HepG2 (cell line): ENCODE data around the gene NRSN2. TPM values are rescaled to one million over a fixed set of nuclear protein-coding genes. Genes with fewer than 3 reads are reported as not detected.

ENCODE experiments used
- CBFB ChIP-seq: sonication (generic); formaldehyde crosslinking; IDR thresholded peaks from 2 replicates; pipeline ENCODE4 v1.4.0; 2020; ENCODE audit warnings: missing genetic modification reagents
- GATAD2A ChIP-seq: IDR thresholded peaks from 2 replicates; pipeline ENCODE4 v1.6.1; 2016
- NFKB2 ChIP-seq: sonication (generic); formaldehyde crosslinking; IDR thresholded peaks from 2 replicates; pipeline ENCODE4 v1.4.0; 2020; ENCODE audit warnings: missing genetic modification reagents, borderline replicate concordance
- ZNF383 ChIP-seq: sonication (generic); formaldehyde crosslinking; IDR thresholded peaks from 2 replicates; pipeline ENCODE4 v1.4.0; 2020; ENCODE audit warnings: missing genetic modification reagents, mild to moderate bottlenecking, borderline replicate concordance
- ZNF432 ChIP-seq: sonication (generic); formaldehyde crosslinking; IDR thresholded peaks from 2 replicates; pipeline ENCODE4 v1.5.0; 2020; ENCODE audit warnings: missing genetic modification reagents, mild to moderate bottlenecking, borderline replicate concordance
- ZNF674 ChIP-seq: sonication (generic); formaldehyde crosslinking; IDR thresholded peaks from 2 replicates; pipeline ENCODE4 v1.5.0; 2020; ENCODE audit warnings: low read depth, mild to moderate bottlenecking, missing genetic modification reagents
- ZNF75D ChIP-seq: sonication (generic); formaldehyde crosslinking; IDR thresholded peaks from 2 replicates; pipeline ENCODE4 v1.8.1; 2023; ENCODE audit warnings: missing genetic modification reagents, mild to moderate bottlenecking, borderline replicate concordance
- ZNF891 ChIP-seq: sonication (generic); formaldehyde crosslinking; IDR thresholded peaks from 2 replicates; pipeline ENCODE4 v1.5.0; 2020; ENCODE audit warnings: mild to moderate bottlenecking, missing genetic modification reagents
- polyA plus RNA-seq, 8 experiments: library from polyadenylated mRNA; depleted of rRNA in 3 of 8; stranded (reverse) in 7 of 8; unstranded in 1 of 8; fragments of >200 nt; fragmentation: Illumina TruSeq in 4 of 8; extraction: Trizol in 4 of 8; gene quantifications; 2 replicates each; pipeline versions ENCODE4 v1.2.1 to v1.2.3, GENCODE V29; 2011 to 2016; ENCODE audit warnings: low read depth in 4 of 8, missing spikeins in 1 of 8, mixed read lengths in 1 of 8; ENCODE audit not compliant: insufficient read depth in 1 of 8
- total RNA-seq, 5 experiments: library from RNA; depleted of rRNA; stranded (reverse); fragments of >200 nt; fragmentation: Illumina TruSeq; extraction: Trizol; gene quantifications; 2 replicates each; pipeline ENCODE4 v1.2.3, GENCODE V29; 2016; ENCODE audit warnings: low read depth in 1 of 5
- TF ChIP-seq, protein P1 (sequence below), 2 experiments: sonication (generic) in 1 of 2; formaldehyde crosslinking in 1 of 2; IDR thresholded peaks; 2 replicates each; pipeline versions ENCODE4 v1.4.0 to v1.6.1; 2016 to 2020; ENCODE audit warnings: borderline replicate concordance in 1 of 2, low read depth in 1 of 2, mild to moderate bottlenecking in 1 of 2, missing genetic modification reagents in 1 of 2
- TF ChIP-seq, protein P2 (sequence below): sonication (generic); formaldehyde crosslinking; conservative IDR thresholded peaks from 2 replicates; pipeline ENCODE4 v1.4.0; 2020; ENCODE audit warnings: mild to moderate bottlenecking, missing genetic modification reagents, moderate library complexity
- TF ChIP-seq, protein P3 (sequence below): sonication (generic); formaldehyde crosslinking; IDR thresholded peaks from 2 replicates; pipeline ENCODE4 v1.4.0; 2020; ENCODE audit warnings: low read depth, missing genetic modification reagents
- TF ChIP-seq, protein P4 (sequence below): sonication (generic); formaldehyde crosslinking; IDR thresholded peaks from 2 replicates; pipeline ENCODE4 v1.4.0; 2020; ENCODE audit warnings: missing genetic modification reagents

The NRSN2 gene
- total and polyA plus RNA-seq, 2 of the 13 experiments (the other 11 are each of a cell fraction or from before 2014, with no cell fraction given), result 32.3 to 49.4 TPM

DNA sequence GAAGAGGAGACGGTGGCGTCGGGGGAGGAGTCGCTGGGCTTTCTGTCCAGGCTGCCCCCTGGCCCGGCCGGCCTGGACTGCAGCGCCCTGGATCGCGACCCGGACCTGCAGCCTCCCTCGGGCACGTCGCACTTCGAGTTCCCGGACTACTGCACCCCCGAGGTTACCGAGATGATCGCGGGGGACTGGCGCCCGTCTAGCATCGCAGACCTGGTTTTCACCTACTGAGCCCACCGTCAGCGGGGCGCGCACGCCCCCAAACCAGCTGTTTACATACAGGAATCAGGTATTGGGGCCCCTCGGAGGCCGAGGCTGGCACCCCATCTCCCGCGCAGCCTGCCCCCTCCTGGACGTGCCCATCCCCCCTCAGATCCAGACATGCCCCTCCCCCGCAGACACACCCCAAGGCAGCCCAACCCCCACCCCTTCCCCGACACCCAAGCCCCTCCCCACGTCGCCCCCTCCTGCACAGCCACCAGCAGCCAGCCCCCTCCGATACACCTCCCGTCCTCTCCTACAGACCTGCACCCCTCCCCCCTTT is 20.2 kb upstream of the NRSN2 start (continued):
- TF ChIP-seq, protein P1, sequence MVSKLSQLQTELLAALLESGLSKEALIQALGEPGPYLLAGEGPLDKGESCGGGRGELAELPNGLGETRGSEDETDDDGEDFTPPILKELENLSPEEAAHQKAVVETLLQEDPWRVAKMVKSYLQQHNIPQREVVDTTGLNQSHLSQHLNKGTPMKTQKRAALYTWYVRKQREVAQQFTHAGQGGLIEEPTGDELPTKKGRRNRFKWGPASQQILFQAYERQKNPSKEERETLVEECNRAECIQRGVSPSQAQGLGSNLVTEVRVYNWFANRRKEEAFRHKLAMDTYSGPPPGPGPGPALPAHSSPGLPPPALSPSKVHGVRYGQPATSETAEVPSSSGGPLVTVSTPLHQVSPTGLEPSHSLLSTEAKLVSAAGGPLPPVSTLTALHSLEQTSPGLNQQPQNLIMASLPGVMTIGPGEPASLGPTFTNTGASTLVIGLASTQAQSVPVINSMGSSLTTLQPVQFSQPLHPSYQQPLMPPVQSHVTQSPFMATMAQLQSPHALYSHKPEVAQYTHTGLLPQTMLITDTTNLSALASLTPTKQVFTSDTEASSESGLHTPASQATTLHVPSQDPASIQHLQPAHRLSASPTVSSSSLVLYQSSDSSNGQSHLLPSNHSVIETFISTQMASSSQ (IDR thresholded peaks at IDR 0.05; ENCODE audit: low read depth), result no peak
- TF ChIP-seq, protein P1 (CRISPR knock-in tag; IDR thresholded peaks at IDR 0.05; ENCODE audit: borderline replicate concordance), result no peak; the same call in none of the 2 replicates
- TF ChIP-seq, protein P2, sequence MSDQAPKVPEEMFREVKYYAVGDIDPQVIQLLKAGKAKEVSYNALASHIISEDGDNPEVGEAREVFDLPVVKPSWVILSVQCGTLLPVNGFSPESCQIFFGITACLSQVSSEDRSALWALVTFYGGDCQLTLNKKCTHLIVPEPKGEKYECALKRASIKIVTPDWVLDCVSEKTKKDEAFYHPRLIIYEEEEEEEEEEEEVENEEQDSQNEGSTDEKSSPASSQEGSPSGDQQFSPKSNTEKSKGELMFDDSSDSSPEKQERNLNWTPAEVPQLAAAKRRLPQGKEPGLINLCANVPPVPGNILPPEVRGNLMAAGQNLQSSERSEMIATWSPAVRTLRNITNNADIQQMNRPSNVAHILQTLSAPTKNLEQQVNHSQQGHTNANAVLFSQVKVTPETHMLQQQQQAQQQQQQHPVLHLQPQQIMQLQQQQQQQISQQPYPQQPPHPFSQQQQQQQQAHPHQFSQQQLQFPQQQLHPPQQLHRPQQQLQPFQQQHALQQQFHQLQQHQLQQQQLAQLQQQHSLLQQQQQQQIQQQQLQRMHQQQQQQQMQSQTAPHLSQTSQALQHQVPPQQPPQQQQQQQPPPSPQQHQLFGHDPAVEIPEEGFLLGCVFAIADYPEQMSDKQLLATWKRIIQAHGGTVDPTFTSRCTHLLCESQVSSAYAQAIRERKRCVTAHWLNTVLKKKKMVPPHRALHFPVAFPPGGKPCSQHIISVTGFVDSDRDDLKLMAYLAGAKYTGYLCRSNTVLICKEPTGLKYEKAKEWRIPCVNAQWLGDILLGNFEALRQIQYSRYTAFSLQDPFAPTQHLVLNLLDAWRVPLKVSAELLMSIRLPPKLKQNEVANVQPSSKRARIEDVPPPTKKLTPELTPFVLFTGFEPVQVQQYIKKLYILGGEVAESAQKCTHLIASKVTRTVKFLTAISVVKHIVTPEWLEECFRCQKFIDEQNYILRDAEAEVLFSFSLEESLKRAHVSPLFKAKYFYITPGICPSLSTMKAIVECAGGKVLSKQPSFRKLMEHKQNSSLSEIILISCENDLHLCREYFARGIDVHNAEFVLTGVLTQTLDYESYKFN (CRISPR knock-in tag), result no peak
- TF ChIP-seq NFKB2 (CRISPR knock-in tag) (no peak; the same call in 1 of the 2 replicates), ZNF674 (no peak), ZNF75D (CRISPR knock-in tag) (no peak), ZNF891 (CRISPR knock-in tag) (peak; percentile 74), CBFB (CRISPR knock-in tag) (no peak; the same call in 1 of the 2 replicates), ZNF383 (CRISPR knock-in tag) (no peak; the same call in 1 of the 2 replicates), GATAD2A (no peak; the same call in 1 of the 2 replicates), ZNF432 (CRISPR knock-in tag) (no peak)
- TF ChIP-seq, protein P3, sequence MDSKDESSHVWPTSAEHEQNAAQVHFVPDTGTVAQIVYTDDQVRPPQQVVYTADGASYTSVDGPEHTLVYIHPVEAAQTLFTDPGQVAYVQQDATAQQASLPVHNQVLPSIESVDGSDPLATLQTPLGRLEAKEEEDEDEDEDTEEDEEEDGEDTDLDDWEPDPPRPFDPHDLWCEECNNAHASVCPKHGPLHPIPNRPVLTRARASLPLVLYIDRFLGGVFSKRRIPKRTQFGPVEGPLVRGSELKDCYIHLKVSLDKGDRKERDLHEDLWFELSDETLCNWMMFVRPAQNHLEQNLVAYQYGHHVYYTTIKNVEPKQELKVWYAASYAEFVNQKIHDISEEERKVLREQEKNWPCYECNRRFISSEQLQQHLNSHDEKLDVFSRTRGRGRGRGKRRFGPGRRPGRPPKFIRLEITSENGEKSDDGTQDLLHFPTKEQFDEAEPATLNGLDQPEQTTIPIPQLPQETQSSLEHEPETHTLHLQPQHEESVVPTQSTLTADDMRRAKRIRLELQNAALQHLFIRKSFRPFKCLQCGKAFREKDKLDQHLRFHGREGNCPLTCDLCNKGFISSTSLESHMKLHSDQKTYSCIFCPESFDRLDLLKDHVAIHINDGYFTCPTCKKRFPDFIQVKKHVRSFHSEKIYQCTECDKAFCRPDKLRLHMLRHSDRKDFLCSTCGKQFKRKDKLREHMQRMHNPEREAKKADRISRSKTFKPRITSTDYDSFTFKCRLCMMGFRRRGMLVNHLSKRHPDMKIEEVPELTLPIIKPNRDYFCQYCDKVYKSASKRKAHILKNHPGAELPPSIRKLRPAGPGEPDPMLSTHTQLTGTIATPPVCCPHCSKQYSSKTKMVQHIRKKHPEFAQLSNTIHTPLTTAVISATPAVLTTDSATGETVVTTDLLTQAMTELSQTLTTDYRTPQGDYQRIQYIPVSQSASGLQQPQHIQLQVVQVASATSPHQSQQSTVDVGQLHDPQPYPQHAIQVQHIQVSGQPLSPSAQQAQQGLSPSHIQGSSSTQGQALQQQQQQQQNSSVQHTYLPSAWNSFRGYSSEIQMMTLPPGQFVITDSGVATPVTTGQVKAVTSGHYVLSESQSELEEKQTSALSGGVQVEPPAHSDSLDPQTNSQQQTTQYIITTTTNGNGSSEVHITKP, result no peak; the same call in 1 of the 2 replicates
- TF ChIP-seq, protein P4, sequence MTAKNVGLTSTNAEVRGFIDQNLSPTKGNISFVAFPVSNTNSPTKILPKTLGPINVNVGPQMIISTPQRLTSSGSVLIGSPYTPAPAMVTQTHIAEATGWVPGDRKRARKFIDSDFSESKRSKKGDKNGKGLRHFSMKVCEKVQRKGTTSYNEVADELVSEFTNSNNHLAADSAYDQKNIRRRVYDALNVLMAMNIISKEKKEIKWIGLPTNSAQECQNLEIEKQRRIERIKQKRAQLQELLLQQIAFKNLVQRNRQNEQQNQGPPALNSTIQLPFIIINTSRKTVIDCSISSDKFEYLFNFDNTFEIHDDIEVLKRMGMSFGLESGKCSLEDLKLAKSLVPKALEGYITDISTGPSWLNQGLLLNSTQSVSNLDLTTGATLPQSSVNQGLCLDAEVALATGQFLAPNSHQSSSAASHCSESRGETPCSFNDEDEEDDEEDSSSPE, result peak; percentile 32; the same call in 1 of the 2 replicates
